NCI-H748 (cell line): ENCODE measurements around the gene CENATAC.
"Not testable (repeated sequence)": the region's sequence is repeated elsewhere in the genome, so short reads cannot be mapped to it uniquely, and the experiment has no call there.

Source experiments
- DNase-seq: peaks from one replicate; lab custom pipeline; 2025; ENCODE audit not compliant: unreplicated experiment; lab: John Stamatoyannopoulos, UW

CENATAC gene, protein sequence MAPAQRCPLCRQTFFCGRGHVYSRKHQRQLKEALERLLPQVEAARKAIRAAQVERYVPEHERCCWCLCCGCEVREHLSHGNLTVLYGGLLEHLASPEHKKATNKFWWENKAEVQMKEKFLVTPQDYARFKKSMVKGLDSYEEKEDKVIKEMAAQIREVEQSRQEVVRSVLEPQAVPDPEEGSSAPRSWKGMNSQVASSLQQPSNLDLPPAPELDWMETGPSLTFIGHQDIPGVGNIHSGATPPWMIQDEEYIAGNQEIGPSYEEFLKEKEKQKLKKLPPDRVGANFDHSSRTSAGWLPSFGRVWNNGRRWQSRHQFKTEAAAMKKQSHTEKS

DNA sequence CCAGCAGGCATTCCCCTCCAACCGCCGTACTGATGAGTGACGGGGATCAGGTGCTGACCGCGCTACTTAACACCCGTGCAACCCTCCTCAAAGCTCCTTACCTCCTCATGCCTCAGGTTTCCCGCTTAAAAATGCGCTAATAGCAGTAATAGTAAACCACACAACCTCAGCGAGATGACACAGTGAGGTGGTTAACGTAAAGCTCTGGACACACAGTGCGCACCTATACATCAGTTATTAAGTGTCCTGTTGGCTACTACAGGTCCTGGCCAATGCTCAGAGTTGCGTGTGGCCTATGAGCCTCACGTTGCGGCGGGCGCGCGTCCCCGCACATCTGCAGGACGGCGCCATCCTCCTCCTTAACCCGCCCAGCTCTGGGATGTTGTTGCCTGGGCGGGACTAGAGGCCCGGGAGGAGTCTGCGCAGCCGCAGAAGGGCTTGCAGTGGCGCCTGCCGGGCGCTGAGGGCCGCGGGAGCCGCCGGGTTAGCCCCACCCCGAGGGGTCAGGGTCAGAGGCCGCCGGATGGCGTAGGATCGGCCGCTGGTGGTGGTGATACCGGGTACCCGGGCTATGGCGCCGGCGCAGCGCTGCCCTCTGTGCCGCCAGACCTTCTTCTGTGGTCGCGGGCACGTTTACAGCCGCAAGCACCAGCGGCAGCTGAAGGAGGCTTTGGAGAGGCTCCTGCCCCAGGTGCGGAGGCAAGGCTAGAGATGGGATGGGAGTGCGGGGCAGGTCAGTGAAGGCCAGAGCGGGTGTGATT is at the start of gene CENATAC:
Gene CENATAC, plus strand, starts transcription at position 512 of the 761 bp plus-strand sequence. Its CDS starts 60 bp downstream, at position 572.
- peak; percentile 90 for DNase-seq

DNA sequence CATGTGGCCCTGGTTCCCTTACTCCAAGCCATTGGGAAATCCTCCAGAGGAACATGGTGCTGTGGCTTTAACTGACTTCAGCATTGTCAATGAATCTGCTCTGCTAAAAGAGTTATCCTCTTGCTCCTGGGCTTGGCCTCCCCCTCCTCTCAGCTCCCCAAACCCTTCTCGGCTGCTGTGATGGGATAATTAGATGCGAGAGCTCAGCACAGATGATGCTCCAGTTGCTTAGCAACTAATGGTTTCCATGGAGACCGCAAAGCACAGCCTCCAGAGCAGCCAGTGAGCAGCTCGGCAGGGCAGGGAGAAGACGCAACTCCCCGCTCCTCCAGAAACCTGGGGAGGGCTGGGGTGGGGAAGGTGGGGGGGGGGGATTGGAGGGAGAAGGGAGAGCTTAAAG is 44.7 kb upstream of the CENATAC start:
- DNase-seq = peak; percentile 97

DNA sequence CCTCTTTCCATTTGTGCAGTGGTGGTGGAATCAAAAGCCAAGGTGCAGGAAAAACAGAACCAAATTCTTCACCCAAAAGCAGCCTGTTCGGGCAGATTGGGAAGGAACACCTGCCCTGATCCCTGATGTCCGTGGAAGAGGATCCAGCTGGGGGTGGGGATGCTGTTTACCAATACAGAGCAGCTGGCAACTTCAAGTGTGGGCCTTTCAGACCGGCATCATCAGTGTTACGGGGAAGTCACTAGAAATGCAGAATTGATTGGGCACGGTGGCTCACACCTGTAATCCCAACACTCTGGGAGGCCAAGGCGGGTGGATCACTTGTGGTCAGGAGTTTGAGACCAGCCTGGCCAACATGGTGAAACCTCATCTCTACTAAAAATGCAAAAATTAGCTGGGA is 44.0 kb upstream of the CENATAC start:
- DNase-seq = peak; percentile 60

DNA sequence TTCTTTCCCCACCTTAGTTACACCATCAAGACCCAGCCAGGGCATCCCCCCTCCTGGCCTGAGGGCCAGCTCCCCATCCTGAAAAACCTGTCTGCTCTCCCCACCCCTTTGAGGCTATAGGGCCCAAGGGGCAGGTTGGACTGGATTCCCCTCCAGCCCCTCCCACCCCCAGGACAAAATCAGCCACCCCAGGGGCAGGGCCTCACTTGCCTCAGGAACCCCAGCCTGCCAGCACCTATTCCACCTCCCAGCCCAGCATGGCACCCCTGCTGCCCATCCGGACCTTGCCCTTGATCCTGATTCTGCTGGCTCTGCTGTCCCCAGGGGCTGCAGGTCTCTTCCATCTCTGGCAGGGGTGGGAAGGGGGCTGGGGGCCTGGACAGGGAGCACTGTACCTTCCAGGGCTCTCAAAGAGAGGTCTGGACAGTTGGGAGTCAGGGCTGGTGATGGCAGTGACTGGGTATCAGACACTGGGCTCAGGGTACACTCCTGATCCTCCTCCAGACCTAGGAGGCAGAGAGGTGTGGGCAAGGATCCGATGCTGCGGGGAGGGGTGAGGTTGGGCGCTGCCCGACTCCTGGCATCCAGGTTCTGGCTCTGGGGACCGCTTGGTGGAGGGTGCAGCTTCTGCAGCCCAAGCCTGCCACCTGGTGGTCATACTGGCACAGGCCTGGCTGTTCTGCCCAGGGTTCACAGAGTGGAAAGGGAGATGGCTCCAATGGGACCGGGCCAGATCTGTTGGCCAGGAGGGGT is 41.7 kb upstream of the CENATAC start, which contains the start of gene UPK2:
Gene UPK2, plus strand, starts transcription at position 205 of the 753 bp plus-strand sequence. Its CDS starts 53 bp downstream, at position 258.
- peak; percentile 75 for DNase-seq

DNA sequence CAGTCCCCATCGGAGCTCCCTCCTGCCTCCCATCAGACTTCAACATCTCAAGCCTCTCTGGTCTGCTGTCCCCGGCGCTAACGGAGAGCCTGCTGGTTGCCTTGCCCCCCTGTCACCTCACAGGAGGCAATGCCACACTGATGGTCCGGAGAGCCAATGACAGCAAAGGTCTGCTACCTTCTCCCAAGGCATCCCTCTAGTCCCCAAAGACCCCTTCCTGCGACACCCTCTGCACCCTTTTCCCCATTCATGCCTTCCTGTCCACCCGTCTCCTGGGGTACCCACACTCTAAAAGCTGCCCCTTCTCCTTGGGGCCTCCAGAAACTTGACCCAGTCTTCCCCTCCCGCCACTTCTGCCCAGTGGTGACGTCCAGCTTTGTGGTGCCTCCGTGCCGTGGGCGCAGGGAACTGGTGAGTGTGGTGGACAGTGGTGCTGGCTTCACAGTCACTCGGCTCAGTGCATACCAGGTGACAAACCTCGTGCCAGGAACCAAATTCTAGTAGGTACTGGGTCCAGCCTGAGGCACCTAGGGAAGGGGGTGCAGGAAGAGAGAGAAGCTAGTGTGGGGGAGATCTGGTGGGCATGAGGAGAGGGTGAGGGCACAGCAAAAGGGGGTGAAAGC is 41.0 kb upstream of the CENATAC start:
- DNase-seq = no peak

DNA sequence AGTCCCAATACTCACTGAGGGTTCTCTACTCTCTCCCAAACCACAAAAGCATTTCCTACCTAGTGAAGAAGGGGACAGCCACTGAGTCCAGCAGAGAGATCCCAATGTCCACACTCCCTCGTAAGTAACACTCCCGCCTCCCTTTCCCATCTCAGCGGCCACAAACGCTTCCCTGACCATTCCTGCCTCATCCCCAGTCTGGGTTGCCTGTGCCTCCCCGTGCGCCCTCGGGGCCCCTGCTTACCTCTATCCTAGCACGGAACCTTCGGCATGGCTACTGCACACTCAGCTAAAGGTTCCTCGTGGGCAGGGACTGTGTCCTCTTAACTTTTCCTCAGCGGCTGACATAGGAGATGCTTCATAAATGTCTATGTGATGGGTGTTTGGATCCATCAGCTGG is 40.4 kb upstream of the CENATAC start:
- DNase-seq = no peak

DNA sequence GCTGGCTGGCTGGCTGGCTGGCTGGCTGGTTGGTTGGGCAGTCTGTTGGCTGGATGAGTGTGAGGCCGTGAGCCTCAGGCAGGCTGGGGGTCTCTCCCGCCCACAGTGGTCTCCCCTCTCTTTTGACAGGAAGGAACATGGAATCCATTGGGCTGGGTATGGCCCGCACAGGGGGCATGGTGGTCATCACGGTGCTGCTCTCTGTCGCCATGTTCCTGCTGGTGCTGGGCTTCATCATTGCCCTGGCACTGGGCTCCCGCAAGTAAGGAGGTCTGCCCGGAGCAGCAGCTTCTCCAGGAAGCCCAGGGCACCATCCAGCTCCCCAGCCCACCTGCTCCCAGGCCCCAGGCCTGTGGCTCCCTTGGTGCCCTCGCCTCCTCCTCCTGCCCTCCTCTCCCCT is 40.0 kb upstream of the CENATAC start:
- DNase-seq = no peak

DNA sequence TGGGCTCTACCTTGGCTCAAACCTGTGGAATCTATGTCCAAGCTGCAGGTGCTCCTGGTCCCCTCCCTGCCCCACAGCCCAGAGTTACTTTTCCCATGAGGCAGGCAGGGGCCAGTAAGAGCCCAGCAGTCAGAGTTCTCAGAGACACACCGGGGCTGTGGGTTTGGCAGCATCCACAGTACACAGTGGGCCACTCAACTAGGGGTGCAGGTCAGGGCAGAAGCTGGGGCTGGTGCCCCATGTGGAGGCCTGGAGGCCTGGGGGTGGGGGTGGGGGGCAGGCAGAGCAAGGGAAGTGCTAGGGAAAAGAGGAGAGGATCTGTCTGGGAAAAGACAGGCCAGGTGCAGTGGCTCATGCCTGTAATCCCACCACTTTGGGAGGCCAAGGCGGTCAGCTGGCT is 39.4 kb upstream of the CENATAC start:
- no peak for DNase-seq

DNA sequence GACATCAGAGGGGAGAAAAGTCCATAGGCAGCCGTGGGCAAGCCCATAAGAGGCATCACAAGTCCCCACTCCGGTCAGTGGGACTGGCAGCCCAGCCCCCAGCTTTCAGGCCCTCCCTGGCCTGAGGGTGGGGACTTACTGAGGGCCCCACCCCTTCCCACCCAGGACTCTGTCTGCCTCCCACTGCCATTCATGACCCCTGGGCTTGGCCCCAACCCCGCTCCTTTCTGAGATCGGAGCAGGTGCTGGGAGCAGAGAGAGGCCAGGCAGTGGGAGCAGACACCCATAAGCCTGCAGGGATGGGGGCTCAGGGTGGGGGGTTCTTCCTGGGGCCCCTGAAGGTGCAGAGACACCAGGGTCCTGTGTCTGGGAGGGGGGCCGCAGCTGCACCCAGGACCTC is 36.7 kb upstream of the CENATAC start:
- DNase-seq = no peak

DNA sequence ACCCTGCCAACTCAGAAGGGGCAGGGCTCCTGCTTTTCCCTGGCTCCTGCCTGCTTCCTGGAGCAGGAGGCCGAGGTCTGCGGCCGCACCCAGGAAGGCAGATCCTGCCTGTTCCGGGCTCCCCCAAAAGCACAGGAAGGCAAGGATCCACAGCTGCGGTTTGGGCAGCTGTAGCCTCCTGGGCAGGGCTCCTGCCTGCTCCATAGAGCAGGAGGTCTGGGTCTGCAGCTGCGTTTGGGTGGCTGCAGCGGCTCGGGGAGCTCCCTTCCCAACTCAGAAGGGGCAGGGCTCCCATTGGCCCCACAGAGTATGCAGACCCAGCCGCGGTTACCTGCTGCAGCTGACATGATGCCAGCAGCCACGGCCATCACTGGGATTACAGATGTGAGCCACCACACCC is 36.3 kb upstream of the CENATAC start:
- no peak for DNase-seq

DNA sequence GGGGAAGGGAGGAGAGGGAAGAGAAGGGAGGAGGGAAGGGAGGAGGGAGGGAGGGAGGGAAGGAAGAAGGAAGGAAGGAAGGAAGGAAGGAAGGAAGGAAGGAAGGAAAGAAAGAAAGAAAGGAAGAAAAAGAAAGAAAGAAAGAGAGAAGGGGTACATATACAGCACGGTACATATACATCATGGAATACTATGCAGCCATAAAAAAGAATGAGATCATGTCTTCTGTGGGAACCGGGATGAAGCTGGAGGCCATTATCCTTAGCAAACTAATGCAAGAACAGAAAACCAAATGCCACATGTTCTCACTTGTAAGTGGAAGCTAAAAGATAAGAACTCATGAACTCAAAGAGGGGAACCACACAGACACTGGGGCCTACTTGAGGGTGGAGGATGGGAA is 28.4 kb upstream of the CENATAC start:
- not testable (repeated sequence) for DNase-seq

DNA sequence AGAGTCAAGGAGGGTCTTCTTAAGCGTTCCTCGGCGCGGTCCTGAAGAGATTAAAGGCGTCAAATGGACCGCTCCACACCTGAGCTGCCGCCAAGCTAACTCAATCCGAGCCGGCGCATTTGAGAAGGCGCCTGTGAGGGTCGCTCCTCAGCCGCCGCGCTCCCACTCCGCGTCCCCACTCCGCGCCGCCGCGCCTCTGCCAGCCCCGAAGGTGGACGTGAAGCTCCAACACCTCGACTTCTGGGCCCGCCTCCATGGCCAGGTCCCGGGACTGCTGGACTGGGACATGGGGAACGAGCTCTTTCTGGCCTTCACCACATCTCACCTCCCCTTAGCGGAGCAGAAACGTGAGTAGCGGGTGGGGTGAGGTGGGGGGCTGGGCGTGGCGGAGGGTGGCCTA is 26.3 kb upstream of the CENATAC start, which contains the start of gene FOXR1:
Gene FOXR1, plus strand, starts transcription at position 116 of the 400 bp plus-strand sequence. Its CDS starts 171 bp downstream, at position 287.
- DNase-seq = no peak

DNA sequence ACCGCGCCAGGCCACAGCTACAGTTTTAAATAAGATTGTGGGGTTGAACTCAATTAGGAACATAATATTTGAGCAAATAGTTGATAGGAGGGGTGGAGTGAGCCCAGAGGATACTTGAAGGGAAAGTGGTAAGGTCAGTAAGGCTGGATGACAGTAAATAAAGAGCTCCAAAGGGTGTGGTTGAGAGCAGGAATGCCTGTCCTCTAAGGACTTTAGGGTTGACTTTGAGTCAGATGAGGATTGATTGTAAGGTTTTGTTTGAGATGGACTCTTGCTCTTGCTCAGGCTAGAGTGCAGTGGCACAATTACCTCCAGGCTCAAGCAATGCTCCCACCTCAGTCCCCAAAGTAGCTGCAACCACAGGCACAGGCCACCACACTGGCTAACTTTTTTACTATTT is 24.0 kb upstream of the CENATAC start:
- DNase-seq = no peak

DNA sequence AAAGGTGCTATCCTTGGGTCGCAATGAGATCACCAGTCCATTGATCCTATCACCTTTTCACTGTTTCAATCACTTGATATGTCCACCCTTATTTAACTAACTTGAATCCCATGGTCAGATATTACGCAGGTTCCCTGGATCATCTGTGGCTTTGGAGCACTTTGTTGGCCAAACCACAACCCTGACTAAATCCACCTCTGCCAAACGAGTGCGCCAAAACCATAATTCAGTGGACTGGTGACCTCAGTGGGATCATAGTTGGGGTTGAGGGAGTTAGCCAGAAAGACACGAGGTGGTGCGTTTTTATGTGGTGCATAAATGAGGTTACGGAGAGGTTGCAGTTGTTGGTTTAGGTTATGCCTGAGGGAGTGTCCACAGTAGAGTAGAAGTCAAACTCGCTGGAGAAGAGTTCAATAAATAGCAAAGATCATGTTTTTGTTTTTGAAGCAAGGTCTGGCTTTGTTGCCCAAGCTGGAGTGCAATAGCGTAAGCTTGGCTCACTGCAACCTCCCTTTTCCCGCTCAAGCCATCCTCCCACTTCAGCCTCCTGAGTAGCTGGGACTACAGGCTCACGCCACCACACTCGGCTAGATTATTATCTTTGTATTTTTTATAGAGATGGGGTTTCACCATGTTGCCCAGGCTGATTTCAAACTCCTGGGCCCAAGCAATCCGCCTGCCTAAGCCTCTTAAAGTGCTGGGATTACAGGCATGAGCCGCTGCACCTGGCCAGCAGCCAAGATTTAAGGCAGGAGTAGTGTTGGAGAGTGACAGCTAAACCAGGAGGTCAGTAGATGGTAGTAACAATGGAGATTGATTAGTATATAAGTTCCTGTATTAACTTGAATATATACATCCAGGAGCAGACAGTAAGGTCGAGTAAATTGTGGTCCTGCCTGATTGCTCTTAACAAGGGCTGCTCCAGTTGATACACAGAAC is 21.9 kb upstream of the CENATAC start:
- no peak for DNase-seq

DNA sequence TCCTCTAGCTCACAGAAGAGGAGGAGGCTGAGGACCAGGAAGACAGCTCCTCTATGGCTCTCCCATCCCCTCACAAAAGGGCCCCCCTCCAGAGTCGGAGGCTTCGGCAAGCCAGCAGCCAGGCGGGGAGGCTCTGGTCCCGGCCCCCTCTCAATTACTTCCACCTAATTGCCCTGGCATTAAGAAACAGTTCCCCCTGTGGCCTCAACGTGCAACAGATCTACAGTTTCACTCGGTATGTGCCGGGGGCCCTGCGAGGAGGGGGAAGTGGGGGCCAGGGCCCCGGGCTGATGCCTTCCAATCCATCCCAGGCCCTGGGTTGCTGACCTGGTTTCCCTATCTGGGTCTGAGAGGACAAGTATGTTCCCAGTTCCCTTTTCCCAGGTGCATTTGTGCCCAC is 18.5 kb upstream of the CENATAC start:
- no peak for DNase-seq

DNA sequence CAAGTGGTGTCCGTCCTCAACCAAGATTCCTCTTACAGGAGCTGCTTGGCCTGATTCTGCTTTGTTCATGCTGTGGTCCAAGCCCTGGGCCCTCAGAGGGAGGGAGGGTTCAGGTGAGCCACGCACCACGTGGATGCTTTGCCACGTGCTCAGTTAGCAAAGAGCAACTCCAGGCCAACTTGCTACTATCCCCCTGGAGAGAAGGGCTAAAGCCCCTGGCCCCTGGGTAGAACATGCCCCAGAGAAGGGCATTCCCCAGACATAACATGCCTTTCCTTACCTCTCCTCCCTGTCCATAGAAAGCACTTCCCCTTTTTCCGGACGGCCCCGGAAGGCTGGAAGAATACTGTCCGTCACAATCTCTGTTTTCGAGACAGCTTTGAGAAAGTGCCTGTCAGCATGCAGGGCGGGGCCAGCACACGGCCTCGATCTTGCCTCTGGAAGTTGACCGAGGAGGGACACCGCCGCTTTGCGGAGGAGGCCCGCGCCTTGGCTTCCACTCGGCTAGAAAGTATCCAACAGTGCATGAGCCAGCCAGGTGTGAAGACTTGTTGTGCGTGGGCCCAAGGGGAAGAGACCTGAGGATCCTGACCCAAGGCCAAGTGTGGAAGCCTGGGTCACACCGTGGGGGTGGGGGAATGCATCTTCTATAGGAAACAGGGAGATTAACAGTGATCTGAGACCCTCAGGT is 17.6 kb upstream of the CENATAC start:
- DNase-seq = no peak

DNA sequence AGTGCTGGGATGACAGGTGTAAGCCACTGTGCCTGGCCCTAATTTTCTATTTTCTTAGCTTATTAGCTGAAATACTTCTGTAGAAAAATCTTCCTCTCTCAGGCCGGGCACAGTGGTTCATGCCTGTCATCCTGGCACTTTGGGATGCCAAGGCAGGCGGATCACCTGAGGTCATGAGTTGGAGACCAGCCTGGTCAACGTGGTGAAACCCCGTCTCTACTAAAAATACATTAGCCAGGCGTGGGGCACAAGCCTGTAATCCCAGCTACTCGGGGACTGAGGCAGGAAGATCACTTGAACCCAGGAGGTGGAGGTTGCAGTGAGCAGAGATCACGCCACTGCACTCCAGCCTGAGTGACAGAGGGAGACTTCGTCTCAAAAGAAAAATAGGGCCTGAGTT is 13.6 kb upstream of the CENATAC start:
- DNase-seq = not testable (repeated sequence)

DNA sequence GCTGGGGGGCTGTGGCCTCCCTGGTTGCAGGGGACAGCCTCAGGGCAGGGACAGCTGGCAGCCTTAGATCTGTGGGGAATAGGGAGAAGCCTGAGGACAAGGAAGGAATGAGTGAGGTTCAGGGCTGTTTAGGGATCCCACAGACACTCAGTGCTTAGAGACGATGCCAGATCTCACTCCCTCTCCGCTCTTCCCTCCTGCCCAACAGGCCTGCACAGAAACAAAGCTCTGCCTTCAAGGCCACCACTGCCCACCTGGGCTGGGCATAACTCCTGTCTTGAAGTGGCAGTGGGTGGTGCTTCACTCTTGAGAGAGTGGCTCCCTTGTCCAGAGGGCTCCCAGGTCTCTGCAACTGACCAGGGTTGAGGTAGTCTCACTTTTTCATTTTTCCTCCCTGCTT is 13.1 kb upstream of the CENATAC start:
- DNase-seq = no peak

DNA sequence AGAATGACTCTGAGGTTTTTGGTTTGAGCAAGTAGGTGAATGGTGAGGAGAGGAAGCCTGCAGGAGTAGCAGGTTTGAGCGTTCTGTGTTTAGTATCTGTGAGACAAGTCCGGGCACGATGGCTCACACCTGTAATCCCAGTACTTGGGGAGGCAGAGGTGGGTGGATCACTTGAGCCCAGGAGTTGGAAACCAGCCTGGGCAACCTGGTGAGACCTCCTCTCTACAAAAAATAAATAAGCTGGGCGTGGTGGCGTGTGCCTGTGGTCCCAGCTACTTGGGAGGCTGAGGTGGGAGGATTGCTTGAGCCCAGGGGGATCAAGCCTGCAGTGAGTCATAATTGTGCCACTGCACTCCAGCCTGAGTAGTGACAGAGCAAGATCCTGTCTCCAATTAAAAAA is 9.7 kb upstream of the CENATAC start:
- DNase-seq = peak; percentile 11
